ENCODE results near the gene PIMREG. TPM values are rescaled to one million over a fixed set of nuclear protein-coding genes. Genes with fewer than 3 reads are reported as not detected.

PIMREG gene
- total RNA-seq, 4 donors from 2014 or later: 0.31 to 0.59 TPM; not detected in 2

DNA sequence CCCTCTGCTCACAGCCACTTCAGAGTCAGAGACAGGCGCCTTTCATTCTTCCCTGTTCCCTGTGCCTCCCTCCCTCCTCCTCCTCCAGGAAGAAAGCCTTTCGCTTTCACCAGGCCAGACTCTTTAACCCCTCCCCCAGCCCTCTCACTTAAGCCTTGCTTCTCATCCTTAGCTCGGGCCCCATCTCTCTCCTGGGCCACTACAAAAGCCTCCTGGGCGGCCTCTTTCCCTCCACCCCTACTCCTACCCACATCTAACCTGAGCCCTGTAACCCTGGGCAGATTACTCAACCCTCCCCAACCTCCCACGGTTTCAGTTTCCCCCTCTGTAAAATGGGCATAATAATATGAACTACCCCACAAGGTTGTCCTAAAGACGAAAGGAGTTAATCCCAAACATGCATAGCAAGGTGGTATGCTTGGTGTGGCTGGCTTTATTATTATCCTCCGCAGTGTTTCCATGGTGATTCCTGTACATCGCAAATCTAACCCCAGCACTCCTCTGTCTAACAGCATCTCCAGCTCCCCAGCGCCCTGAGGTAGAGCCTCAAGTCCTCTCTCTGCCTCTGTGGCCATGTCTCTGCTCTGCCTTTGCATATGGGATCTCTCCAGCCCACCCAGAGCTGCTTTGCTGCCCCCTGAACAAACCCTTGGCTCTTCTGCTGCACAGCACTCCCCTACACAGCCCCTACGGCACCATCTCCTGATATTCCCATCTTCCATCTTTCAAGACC, 17.7 kb downstream of the PIMREG start:
- peaks cover 0 to 69% of the 10 kb centered on the region in 2 donors for H3K36me3 ChIP-seq
- no peak overlapping the region for H3K4me3 ChIP-seq
- peaks cover 0 to 16% (median 0%) of the 10 kb centered on the region in 3 donors for H3K4me1 ChIP-seq
- H3K9me3 ChIP-seq: no peaks in the 10 kb centered on the region
- no peak for ATAC-seq
- no peak overlapping the region for H3K27ac ChIP-seq
- 83 to 84% methylated on average over 4 to 7 of the region's 10 CpGs for WGBS, 2 donors (ENCODE audit: low coverage in 1 of 2)
- no peaks in the 10 kb centered on the region for H3K27me3 ChIP-seq
- TF ChIP-seq, protein P1, sequence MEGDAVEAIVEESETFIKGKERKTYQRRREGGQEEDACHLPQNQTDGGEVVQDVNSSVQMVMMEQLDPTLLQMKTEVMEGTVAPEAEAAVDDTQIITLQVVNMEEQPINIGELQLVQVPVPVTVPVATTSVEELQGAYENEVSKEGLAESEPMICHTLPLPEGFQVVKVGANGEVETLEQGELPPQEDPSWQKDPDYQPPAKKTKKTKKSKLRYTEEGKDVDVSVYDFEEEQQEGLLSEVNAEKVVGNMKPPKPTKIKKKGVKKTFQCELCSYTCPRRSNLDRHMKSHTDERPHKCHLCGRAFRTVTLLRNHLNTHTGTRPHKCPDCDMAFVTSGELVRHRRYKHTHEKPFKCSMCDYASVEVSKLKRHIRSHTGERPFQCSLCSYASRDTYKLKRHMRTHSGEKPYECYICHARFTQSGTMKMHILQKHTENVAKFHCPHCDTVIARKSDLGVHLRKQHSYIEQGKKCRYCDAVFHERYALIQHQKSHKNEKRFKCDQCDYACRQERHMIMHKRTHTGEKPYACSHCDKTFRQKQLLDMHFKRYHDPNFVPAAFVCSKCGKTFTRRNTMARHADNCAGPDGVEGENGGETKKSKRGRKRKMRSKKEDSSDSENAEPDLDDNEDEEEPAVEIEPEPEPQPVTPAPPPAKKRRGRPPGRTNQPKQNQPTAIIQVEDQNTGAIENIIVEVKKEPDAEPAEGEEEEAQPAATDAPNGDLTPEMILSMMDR (IDR thresholded peaks at IDR 0.05): no peak

DNA sequence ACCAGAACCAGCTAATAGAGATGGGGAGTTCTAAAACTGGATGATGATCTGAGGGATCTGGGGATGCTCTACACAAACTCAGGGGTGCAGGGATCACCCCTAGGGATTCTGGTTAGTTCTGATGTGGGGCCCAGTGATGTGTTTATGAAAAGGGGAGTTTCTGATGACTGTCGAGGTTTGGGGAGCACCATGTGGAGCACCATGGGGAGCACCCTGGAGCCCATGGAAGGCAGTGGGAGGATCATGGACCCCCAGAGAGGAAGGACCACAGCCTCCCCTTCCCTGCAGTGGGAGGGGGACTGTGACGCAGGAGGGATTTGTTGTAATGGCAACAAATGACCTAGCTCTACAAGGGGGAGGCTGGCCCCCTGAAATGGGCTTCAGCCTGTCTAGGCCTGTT, 18.4 kb downstream of the PIMREG start:
- H3K27me3 ChIP-seq: no peaks in the 10 kb centered on the region
- H3K36me3 ChIP-seq: peaks cover 0 to 76% of the 10 kb centered on the region in 2 donors
- WGBS, 2 donors (ENCODE audit: low coverage in 1 of 2): 100% methylated on average over 1 of the region's 2 CpGs; no CpG with 5 or more reads in 1 of the 2 donors
- no peak overlapping the region for H3K27ac ChIP-seq
- H3K4me1 ChIP-seq: peaks cover 0 to 9% (median 0%) of the 10 kb centered on the region in 3 donors
- TF ChIP-seq POLR2A (IDR thresholded peaks at IDR 0.05) (no peak), EP300 (IDR thresholded peaks at IDR 0.05) (no peak), POLR2AphosphoS5 (IDR thresholded peaks at IDR 0.05) (no peak)
- TF ChIP-seq, protein P1 (IDR thresholded peaks at IDR 0.05): no peak
- H3K4me3 ChIP-seq: no peak overlapping the region
- ATAC-seq: no peak
- no peaks in the 10 kb centered on the region for H3K9me3 ChIP-seq

DNA sequence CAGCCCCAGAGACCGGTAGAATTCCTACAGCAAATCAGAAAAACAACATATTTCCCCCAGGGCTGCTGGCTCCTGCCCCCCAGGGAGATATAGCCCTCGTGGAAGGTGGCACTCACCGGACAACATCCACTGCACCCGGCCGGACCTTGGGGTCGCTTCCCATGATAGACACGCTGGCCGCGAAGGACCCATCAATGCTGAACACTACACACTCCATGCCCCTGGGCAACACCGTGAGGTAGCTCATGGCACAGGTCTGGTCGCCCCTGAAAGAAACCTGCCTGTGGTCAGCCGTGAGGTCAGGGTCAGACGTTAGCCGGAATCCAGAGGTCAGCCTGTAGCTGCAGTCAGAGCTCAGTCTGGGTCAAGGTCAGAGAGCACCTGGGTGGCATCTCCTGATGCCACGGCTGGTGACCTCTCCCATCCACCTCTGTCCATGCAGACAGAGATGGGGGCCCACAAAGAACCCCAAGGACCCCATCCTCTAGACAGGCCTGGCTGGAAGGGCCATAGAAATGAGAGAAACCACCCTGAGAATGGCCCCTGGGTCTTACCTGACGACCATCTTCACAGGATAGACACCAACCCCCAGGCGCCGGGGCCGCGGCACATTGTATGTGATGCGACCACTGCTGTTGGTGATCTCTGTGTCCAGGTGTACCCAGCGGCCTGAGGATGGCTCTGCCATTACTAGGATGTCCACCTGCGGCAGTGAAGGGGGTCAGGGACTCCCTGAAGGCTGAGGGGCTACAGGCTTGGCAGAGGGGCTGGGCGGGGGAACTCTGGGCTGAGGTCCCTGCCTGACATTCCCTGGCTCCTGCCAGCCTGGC, 19.6 kb downstream of the PIMREG start:
- TF ChIP-seq POLR2AphosphoS5 (IDR thresholded peaks at IDR 0.05) (no peak), EP300 (IDR thresholded peaks at IDR 0.05) (no peak), POLR2A (IDR thresholded peaks at IDR 0.05) (no peak)
- TF ChIP-seq, protein P1 (IDR thresholded peaks at IDR 0.05): no peak
- no peak for ATAC-seq
- Histone ChIP-seq H3K9me3 (no peaks in the 10 kb centered on the region), H3K4me1 (no peaks in the 10 kb centered on the region), H3K36me3 (peaks cover 0 to 87% of the 10 kb centered on the region in 2 donors), H3K27me3 (no peaks in the 10 kb centered on the region), H3K4me3 (no peak overlapping the region), H3K27ac (no peak overlapping the region)
- WGBS, 2 donors (ENCODE audit: low coverage in 1 of 2): 87 to 96% methylated on average over 8 to 10 of the region's 24 CpGs

DNA sequence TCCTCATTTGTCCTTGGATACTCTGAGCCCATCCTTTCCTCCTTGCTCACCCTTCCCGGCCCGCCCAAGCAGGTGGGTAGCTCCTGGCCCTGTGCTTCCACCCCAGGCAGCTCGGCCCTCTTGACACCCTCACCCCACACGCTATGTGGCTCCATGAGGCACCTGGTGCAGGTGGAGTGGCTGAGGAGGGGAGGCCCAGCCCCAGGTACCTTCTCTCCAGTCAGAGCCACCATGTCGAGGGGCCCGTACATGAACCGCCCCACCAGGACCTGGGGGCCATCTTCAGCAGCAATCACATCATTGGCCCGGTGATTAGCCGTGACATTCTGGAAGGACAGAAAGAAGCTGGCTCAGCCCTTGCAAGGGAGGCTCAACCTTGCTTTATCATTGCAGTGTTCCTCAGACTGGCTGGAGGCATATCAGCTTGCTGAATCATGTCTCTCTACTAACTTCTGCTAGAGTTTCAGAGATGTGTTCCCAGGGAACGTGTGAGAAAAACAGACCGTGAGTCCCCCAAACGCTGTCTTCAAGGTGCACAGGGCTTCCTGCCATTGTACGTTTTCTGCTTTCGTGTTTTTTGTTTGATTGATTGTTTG, 20.3 kb downstream of the PIMREG start:
- WGBS, 2 donors (ENCODE audit: low coverage in 1 of 2): 70 to 76% methylated on average over 2 to 5 of the region's 14 CpGs

More for the DNA sequence above, 20.3 kb downstream of the PIMREG start:
- no peaks in the 10 kb centered on the region for H3K27me3 ChIP-seq
- peaks cover 0 to 90% of the 10 kb centered on the region in 2 donors for H3K36me3 ChIP-seq
- TF ChIP-seq POLR2A (IDR thresholded peaks at IDR 0.05) (no peak), POLR2AphosphoS5 (IDR thresholded peaks at IDR 0.05) (no peak), EP300 (IDR thresholded peaks at IDR 0.05) (no peak)
- TF ChIP-seq, protein P1 (IDR thresholded peaks at IDR 0.05): no peak
- ATAC-seq: no peak
- no peak overlapping the region for H3K27ac ChIP-seq
- H3K4me1 ChIP-seq: no peaks in the 10 kb centered on the region
- H3K9me3 ChIP-seq: no peaks in the 10 kb centered on the region
- H3K4me3 ChIP-seq: no peak overlapping the region
